PFSK-1 (cell line): Measurements from ENCODE around the gene VAV2.

Source experiments
- FOXP2 ChIP-seq: optimal IDR thresholded peaks from 2 replicates; pipeline ENCODE3; 2011; ENCODE audit warnings: borderline replicate concordance, control low read depth, inconsistent platforms; ENCODE audit not compliant: insufficient read depth; ENCODE audit errors: extremely low read length, extremely low read depth
- POLR2AphosphoS5 ChIP-seq: IDR thresholded peaks from 2 replicates; pipeline ENCODE4 v1.6.1; 2012; ENCODE audit warnings: low read depth, mild to moderate bottlenecking, control low read depth, low read length, moderate library complexity
- SIN3A ChIP-seq: IDR thresholded peaks from 2 replicates; pipeline ENCODE4 v1.6.1; 2012; ENCODE audit warnings: mild to moderate bottlenecking, low read length, moderate library complexity, borderline replicate concordance; ENCODE audit not compliant: insufficient read depth
- TAF1 ChIP-seq: IDR thresholded peaks from 2 replicates; pipeline ENCODE4 v1.6.1; 2012; ENCODE audit warnings: low read length, control low read depth, borderline replicate concordance; ENCODE audit not compliant: insufficient read depth
- TF ChIP-seq, protein P1 (sequence below), 2 experiments: IDR thresholded peaks; 2 replicates each; pipeline versions ENCODE4 v1.6.1 to v1.8.0; 2011 to 2012; ENCODE audit warnings: low read depth in 2 of 2, low read length in 2 of 2, control low read depth in 1 of 2, inconsistent platforms in 1 of 2, mild to moderate bottlenecking in 1 of 2, moderate library complexity in 1 of 2; ENCODE audit not compliant: insufficient read depth in 1 of 2

VAV2 gene

DNA sequence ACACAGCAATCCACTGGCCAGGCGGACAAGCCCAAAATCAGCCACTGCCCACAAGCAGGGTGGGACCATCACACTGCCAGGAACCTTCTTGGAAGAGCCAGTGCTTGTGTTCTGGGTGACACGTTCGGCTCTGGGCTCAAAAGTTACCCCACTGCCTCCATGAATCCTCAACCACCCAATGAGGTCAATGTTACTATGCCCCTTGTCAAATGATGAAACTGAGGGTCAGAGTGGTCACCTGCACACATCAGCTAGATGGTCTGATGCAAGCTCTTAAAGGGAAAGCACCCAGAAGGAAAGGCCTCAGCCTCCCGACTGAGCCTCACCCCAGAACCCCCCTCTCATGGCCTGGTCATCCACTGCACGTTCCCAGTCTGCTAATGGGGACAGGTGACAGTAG, 114.8 kb downstream of the VAV2 start:
- TF ChIP-seq TAF1 (no peak), SIN3A (no peak), FOXP2 (no peak), POLR2AphosphoS5 (no peak)
- TF ChIP-seq, protein P1, sequence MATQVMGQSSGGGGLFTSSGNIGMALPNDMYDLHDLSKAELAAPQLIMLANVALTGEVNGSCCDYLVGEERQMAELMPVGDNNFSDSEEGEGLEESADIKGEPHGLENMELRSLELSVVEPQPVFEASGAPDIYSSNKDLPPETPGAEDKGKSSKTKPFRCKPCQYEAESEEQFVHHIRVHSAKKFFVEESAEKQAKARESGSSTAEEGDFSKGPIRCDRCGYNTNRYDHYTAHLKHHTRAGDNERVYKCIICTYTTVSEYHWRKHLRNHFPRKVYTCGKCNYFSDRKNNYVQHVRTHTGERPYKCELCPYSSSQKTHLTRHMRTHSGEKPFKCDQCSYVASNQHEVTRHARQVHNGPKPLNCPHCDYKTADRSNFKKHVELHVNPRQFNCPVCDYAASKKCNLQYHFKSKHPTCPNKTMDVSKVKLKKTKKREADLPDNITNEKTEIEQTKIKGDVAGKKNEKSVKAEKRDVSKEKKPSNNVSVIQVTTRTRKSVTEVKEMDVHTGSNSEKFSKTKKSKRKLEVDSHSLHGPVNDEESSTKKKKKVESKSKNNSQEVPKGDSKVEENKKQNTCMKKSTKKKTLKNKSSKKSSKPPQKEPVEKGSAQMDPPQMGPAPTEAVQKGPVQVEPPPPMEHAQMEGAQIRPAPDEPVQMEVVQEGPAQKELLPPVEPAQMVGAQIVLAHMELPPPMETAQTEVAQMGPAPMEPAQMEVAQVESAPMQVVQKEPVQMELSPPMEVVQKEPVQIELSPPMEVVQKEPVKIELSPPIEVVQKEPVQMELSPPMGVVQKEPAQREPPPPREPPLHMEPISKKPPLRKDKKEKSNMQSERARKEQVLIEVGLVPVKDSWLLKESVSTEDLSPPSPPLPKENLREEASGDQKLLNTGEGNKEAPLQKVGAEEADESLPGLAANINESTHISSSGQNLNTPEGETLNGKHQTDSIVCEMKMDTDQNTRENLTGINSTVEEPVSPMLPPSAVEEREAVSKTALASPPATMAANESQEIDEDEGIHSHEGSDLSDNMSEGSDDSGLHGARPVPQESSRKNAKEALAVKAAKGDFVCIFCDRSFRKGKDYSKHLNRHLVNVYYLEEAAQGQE (IDR thresholded peaks at IDR 0.05; ENCODE audit: insufficient read depth in 1 of 2, low read depth in 2 of 2, low read length in 2 of 2): no peak

DNA sequence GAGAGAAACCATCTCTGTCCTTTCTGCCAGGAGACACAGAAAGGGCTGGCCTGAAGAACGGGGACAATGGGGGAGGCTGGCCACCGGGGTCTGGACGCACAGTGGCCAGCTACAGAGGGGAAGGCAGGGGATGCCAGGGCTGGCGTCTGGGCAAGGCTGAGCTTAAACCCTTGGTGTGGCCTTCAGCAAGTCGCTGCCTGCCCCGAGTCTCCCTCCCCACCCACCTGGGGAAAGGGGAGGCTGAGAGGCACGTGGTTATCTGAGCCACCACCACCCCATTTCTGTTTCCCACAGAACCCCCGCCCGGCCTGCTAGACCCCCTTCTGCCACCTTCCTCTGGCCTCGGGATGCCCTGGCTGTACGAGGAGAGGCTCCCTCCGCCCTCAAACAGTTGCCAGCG, 115.3 kb downstream of the VAV2 start:
- TF ChIP-seq FOXP2 (no peak), TAF1 (no peak), POLR2AphosphoS5 (no peak), SIN3A (no peak)
- TF ChIP-seq, protein P1 (IDR thresholded peaks at IDR 0.05; ENCODE audit: insufficient read depth in 1 of 2, low read depth in 2 of 2, low read length in 2 of 2): no peak

DNA sequence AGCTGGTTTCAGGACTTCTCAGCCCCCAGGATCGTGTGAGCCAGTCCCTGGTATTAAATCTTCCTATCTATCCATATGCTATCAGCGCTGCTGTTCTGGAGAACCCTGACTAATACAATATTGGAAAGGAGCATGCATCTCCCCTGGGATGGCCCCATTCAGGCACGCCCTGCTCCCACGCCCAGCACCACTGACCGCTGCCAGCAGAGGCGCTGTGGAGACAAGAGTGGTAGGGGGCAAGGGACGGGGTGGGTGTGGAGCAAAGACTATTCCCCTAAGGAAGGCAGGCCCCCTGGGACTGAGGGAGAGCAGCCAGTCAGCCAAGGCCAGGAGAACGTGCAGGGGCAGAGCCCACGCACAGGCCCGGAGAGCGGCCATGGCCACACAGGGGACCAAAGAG, 116.0 kb downstream of the VAV2 start:
- TF ChIP-seq, protein P1 (IDR thresholded peaks at IDR 0.05; ENCODE audit: insufficient read depth in 1 of 2, low read depth in 2 of 2, low read length in 2 of 2): no peak
- TF ChIP-seq TAF1 (no peak), POLR2AphosphoS5 (no peak), SIN3A (no peak), FOXP2 (no peak)

DNA sequence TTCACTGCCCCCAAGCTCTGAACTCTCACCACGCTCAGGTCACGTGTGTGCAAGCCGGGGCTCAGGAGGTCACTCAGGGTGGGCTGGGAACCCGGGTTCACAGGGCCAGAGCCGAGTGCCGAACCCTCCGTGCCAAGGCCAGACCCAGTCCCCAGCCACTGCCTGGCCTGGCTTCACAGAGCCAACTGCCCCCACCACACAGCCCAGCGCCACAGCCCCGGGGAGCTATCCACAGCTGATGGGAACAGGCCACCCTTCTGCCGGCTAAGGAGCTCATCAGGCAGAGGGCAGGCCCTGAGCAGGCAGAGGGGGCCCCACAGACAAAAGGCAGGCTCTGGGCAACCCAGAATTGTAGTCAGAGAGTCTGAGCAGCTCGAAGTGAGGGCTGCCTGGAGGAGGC, 117.0 kb downstream of the VAV2 start:
- TF ChIP-seq TAF1: no peak
- TF ChIP-seq, protein P1 (IDR thresholded peaks at IDR 0.05; ENCODE audit: insufficient read depth in 1 of 2, low read depth in 2 of 2, low read length in 2 of 2): no peak
- TF ChIP-seq SIN3A: no peak
- no peak for TF ChIP-seq POLR2AphosphoS5
- no peak for TF ChIP-seq FOXP2

DNA sequence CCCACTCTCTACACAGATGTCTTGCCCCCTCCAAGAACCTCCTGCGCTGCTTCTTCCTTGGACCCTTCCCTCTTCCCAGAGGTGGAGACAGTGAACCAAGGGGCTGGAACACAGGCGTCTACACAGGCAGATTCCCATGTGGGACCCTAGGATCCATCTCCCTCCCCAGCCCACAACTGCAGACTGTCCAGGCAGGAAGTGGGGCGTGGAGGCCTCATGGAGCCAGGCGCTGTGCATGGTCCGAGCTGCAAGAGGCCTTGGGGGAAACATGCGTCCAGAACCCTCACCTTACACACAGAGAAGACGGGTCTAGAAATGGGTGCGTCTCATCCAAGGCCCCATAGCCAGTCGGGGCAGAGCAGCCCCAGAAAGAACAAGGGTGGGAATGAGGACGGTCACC, 117.5 kb downstream of the VAV2 start:
- no peak for TF ChIP-seq FOXP2
